HG03159 (cell line): ENCODE data around the gene PRAMEF8.
"Not testable (repeated sequence)": the region's sequence is repeated elsewhere in the genome, so short reads cannot be mapped to it uniquely, and the experiment has no call there.

Experiments
- ATAC-seq: cut with Tn5 transposase; IDR thresholded peaks from one replicate; pipeline ENCODE4 v1.9.1; 2021; ENCODE audit warnings: mild to moderate bottlenecking, moderate library complexity; ENCODE audit not compliant: unreplicated experiment

The PRAMEF8 gene

GRCh38 chr1:13285037-13285436 is at the start of gene PRAMEF8:
Gene PRAMEF8, minus strand, starts transcription at chr1:13285137. Its CDS starts 1,046 bp downstream, at chr1:13284091.
- not testable (repeated sequence) for ATAC-seq

- not testable (repeated sequence) for ATAC-seq
Observed at GRCh38 chr1:13315281-13315680, 30.3 kb upstream of the PRAMEF8 start, which contains the start of gene PRAMEF15. Gene PRAMEF15, plus strand, starts transcription at chr1:13315581. Its CDS starts 2,827 bp downstream, at chr1:13318408.

- not testable (repeated sequence) for ATAC-seq
Observed at GRCh38 chr1:13303239-13303638, 18.3 kb upstream of the PRAMEF8 start, which contains the start of gene PRAMEF33. Gene PRAMEF33, plus strand, starts transcription at chr1:13303539. Its CDS starts 2,416 bp downstream, at chr1:13305955.

- ATAC-seq: not testable (repeated sequence)
Observed at GRCh38 chr1:13302197-13302596, 17.3 kb upstream of the PRAMEF8 start.

- not testable (repeated sequence) for ATAC-seq
Observed at GRCh38 chr1:13298699-13299098, 13.8 kb upstream of the PRAMEF8 start.

GRCh38 chr1:13297216-13297931 is 12.4 kb upstream of the PRAMEF8 start:
- not testable (repeated sequence) for ATAC-seq

- ATAC-seq: not testable (repeated sequence)
Observed at GRCh38 chr1:13289030-13289429, 4.1 kb upstream of the PRAMEF8 start.

GRCh38 chr1:13279617-13280016 is 5.3 kb downstream of the PRAMEF8 start:
- not testable (repeated sequence) for ATAC-seq

- ATAC-seq: not testable (repeated sequence)
Observed at GRCh38 chr1:13277016-13277415, 7.9 kb downstream of the PRAMEF8 start.

- ATAC-seq: not testable (repeated sequence)
Observed at GRCh38 chr1:13265124-13265523, 19.8 kb downstream of the PRAMEF8 start.

GRCh38 chr1:13253898-13254297 is 31.0 kb downstream of the PRAMEF8 start, which contains the start of gene PRAMEF5:
Gene PRAMEF5, plus strand, starts transcription at chr1:13254198. Its CDS starts 5,071 bp downstream, at chr1:13259269.
- not testable (repeated sequence) for ATAC-seq

GRCh38 chr1:13247122-13247521 is 37.8 kb downstream of the PRAMEF8 start:
- ATAC-seq: not testable (repeated sequence)

GRCh38 chr1:13246554-13246871 is 38.4 kb downstream of the PRAMEF8 start:
- ATAC-seq: not testable (repeated sequence)

- ATAC-seq: not testable (repeated sequence)
Observed at GRCh38 chr1:13245841-13246553, 38.9 kb downstream of the PRAMEF8 start.

GRCh38 chr1:13243536-13244263 is 41.2 kb downstream of the PRAMEF8 start:
- ATAC-seq: not testable (repeated sequence)

GRCh38 chr1:13239633-13240032 is 45.3 kb downstream of the PRAMEF8 start:
- not testable (repeated sequence) for ATAC-seq

GRCh38 chr1:13237572-13237971 is 47.4 kb downstream of the PRAMEF8 start:
- ATAC-seq: not testable (repeated sequence)

GRCh38 chr1:13234057-13234456 is 50.9 kb downstream of the PRAMEF8 start:
- not testable (repeated sequence) for ATAC-seq

GRCh38 chr1:13232056-13232455 is 52.9 kb downstream of the PRAMEF8 start:
- not testable (repeated sequence) for ATAC-seq
